Measurements from ENCODE around the gene TMEM256.

DNA sequence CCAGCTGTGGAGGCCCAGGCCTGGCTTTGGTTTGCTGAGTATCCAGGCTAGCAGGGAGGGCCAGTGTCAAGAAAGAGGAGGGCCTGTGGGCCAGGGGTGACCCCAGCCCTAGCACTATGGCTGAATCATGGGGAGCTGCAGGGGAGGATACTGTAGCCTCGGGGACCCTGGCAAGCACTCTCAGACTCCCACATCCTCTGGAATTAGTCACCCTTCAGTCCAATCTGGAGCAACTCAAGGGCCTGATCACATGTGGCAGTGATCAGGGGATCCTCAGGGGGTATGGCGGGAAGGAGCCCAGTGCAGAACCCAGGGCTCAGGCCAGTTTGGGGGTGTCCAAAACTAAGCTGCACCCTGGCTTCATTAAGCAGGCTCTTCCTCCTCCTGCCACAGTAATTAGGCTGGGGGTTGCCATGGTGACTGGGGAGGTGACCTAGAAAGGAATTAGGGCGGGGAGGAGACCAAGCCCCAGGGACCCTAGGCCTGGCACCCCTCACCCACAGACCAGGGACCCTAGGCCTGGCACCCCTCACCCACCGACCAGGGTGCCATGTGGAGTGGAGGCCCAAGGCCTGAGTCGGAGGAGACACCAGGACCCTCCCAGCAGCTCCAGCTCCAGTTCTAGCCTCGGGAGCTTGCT is 9.6 kb upstream of the TMEM256 start:
- TF ChIP-seq ZFP36 (IDR thresholded peaks at IDR 0.05; ENCODE audit: low read depth, low read length, partially characterized antibody) (no peak), CREM (IDR thresholded peaks at IDR 0.05; ENCODE audit: low read depth) (no peak), SLC30A9 (CRISPR knock-in tag; IDR thresholded peaks at IDR 0.05) (no peak), TAF1 (IDR thresholded peaks at IDR 0.05; ENCODE audit: control insufficient read depth, extremely low read depth, insufficient read depth, low read length, severe bottlenecking) (no peak), BCL6 (CRISPR knock-in tag; IDR thresholded peaks at IDR 0.05) (no peak)
